Activated T-helper 17 cell treated with anti-CD3 and anti-CD28 coated beads, Interleukin-2, amount 50 U/mL, for 72 hours (primary cell): ENCODE measurements around the gene PPP1R3G. TPM values are rescaled to one million over a fixed set of nuclear protein-coding genes. Genes with fewer than 3 reads are reported as not detected.

Experiments
- ATAC-seq: fragments of 150-1000 bp; cut with Tn5 transposase; replicated peaks from 2 replicates; pipeline ENCODE4 v1.10.0; 2021; ENCODE audit warnings: mild to moderate bottlenecking, moderate library complexity
- H3K27ac Mint-ChIP-seq: one replicate; pipeline ENCODE4 v1.8.0; 2022; ENCODE audit warnings: mixed read lengths
- H3K27me3 Mint-ChIP-seq: one replicate; pipeline ENCODE4 v1.8.0; 2022; ENCODE audit warnings: mixed read lengths
- H3K36me3 Mint-ChIP-seq: one replicate; pipeline ENCODE4 v1.8.0; 2022; ENCODE audit warnings: low read depth, mild to moderate bottlenecking, mixed read lengths
- H3K4me1 Mint-ChIP-seq: one replicate; pipeline ENCODE4 v1.8.0; 2022; ENCODE audit warnings: mixed read lengths
- H3K4me3 Mint-ChIP-seq: one replicate; pipeline ENCODE4 v1.8.0; 2022; ENCODE audit warnings: mild to moderate bottlenecking, mixed read lengths
- H3K9me3 Mint-ChIP-seq: one replicate; pipeline ENCODE4 v1.8.0; 2022; ENCODE audit warnings: mixed read lengths
- total RNA-seq, 2 donors: library from RNA; stranded (reverse); gene quantifications; one replicate each; pipeline ENCODE4 v1.2.3, GENCODE V29; 2022

The PPP1R3G gene
- total RNA-seq, 2 donors from 2014 or later, result 0.05 TPM; not detected in 1

DNA sequence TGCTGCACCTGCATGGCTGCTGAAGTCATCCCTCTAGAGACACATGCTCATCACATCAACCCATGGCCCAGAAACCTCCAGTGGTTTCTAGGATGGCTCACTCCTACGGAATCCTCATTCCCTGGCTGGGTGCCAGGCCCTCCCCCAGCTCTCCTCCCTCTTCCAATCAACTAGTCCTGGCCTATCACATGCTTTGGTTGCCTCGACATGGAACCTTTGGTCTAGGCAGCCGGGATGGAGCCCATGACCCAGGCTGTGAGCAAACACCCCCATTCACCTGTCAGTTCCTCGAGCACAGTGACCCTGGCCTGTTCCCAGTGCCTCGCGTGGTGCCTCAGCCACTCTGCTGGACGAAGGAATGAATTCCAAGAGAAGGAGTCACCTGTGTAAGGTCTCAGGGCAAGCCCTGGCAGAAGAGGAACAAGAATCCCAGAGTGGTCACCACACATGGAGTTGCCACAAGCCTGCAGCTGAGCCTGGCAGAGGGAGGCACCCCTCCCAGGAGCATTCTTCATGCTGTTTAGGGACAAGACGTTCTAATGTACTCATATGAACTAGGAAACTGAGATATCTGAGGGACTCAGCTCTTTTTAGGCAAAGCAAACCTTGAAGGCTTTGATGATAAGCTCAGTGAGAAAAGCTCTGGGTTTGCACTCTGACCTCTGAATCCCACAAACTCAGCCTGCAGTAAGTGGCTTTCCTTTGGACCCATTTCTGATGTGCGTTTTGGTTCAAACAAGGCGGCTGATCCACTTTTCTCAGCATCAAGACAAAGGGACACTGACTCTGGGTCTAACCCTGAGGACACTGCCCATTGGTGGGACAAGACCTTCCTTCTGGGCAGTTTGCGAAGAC is 40.2 kb downstream of the PPP1R3G start:
- Mint-ChIP-seq H3K27ac (no peak overlapping the region), H3K27me3 (no peaks in the 10 kb centered on the region), H3K9me3 (no peaks in the 10 kb centered on the region), H3K4me3 (no peak overlapping the region), H3K4me1 (no peaks in the 10 kb centered on the region), H3K36me3 (no peaks in the 10 kb centered on the region)
- ATAC-seq, result no peak

DNA sequence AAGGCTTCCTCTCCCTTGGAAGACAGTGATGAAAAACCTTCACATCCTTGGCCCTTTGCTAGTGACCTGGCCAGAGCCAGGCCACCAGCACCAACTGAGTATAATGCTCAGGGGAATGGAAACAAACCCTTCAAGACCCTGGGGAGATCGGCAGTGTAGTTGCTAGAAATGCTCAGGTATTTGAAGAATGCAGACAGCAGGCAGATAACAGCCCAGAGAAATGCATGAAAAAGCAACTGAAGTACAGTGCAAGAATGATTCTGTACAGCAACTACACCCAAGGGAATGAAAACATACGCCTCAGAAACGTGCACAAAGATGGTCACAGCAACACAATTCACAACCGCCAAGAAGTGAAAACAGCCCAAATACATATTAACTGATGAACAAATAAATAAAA is 41.1 kb downstream of the PPP1R3G start:
- Mint-ChIP-seq H3K9me3 (no peaks in the 10 kb centered on the region), H3K27me3 (no peaks in the 10 kb centered on the region), H3K4me3 (no peak overlapping the region), H3K36me3 (no peaks in the 10 kb centered on the region), H3K4me1 (no peaks in the 10 kb centered on the region), H3K27ac (no peak overlapping the region)
- ATAC-seq, result no peak

DNA sequence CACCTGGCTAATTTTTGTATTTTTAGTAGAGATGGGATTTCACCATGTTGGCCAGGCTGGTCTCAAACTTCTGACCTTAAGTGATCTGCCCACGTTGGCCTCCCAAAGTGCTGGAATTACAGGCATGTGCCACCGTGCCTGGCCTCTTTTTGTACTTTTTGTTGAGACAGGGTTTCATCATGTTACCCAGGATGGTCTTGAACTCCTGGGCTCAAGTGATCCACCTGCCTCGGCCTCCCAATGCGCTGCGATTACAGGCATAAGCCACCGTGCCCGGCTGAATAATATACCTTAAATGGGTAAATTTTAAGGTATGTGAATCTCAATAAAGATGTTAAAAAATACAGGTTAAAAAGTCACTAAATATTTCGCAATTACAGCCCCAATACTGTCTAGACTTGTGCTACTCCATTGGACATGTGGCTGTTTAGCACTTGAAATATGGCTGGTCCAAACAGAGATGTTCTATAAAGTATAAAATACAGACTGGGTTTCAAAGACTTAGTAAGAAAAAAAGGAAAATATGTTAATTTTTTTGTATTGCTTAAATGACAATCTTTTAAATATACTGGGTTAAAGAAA is 42.1 kb downstream of the PPP1R3G start:
- Mint-ChIP-seq H3K27me3 (no peaks in the 10 kb centered on the region), H3K27ac (no peak overlapping the region), H3K4me1 (no peaks in the 10 kb centered on the region), H3K36me3 (no peaks in the 10 kb centered on the region), H3K4me3 (no peak overlapping the region), H3K9me3 (no peaks in the 10 kb centered on the region)
- ATAC-seq, result no peak

DNA sequence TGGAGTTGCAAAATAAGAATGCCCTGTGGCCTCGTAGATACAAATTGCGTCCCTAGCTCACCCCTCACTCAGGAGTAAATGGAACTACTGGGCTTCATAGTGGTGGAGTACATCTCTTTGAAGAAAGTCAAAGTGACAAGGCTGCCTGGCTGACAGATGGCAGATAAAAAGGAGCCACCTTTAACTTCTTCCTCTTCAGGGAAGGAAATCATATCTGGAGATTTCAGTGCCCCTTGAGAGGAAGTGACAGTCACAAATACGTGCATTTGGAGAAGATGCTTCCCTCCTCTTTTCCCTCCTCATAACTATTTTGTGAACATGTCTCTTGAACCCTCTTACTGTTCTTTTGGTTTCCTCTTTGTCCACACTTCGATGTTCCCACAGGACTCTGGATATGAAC is 43.2 kb downstream of the PPP1R3G start:
- H3K27me3 Mint-ChIP-seq, result no peaks in the 10 kb centered on the region
- no peaks in the 10 kb centered on the region for H3K9me3 Mint-ChIP-seq
- no peak overlapping the region for H3K4me3 Mint-ChIP-seq
- H3K27ac Mint-ChIP-seq, result no peak overlapping the region
- ATAC-seq, result no peak
- H3K36me3 Mint-ChIP-seq, result no peaks in the 10 kb centered on the region
- H3K4me1 Mint-ChIP-seq, result no peaks in the 10 kb centered on the region

DNA sequence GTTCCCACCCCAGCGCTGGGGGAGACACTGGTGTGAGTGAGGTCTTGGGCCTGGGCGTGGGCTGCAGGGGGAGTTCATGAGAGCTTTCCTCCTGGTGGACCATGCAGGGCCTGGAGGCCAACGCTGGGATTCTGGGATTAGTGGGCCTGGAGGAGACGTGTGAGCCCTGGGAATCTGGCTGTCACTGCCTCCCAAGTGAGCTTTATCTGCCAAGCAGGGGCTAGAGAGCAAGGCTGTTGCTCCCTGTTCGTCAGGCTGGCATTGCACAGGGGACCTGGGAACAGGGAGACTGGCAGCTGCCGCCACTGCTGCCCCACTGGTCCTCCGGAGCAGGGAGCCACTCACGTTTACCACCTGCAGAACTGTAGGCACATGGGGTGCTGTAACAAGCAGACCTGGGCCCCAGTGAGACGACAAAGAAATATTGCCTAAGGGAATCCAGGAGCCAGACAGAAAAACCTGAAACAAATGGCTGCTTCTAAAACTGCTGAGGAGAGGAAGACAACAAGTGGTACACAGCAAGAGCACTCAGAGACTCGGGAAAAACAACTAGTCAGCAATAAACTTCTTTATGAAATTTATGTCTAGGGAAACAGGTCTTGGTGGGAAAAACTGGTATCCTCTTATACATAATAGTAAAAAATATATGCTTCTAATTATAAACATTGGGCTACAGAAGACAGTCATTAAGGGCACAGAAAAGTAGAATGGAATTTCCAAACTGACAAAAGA is 45.2 kb downstream of the PPP1R3G start:
- Mint-ChIP-seq H3K27ac (no peak overlapping the region), H3K4me1 (no peaks in the 10 kb centered on the region), H3K9me3 (no peaks in the 10 kb centered on the region), H3K36me3 (no peaks in the 10 kb centered on the region), H3K4me3 (no peak overlapping the region), H3K27me3 (no peaks in the 10 kb centered on the region)
- no peak for ATAC-seq

DNA sequence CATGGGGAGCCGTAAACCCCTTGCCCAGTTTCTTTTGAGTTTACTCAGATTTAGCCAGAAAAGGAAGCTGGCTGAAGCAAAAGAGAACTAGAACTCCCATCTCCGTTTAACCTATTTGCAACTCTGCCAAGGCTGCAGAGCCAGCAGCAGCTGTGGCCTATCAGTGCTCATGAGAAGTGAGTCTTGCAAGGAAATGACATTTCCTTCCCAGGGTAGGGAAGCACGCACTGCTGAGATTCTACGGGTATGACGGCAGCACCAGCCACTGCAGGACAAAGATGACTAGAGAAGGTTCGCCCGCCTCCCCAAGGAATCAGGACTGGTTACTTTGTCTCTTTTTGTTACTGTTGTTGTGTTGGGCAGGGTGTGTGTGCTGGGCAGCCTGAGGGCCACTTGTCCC is 47.6 kb downstream of the PPP1R3G start:
- no peaks in the 10 kb centered on the region for H3K4me1 Mint-ChIP-seq
- no peak overlapping the region for H3K4me3 Mint-ChIP-seq
- H3K27ac Mint-ChIP-seq, result no peak overlapping the region
- H3K36me3 Mint-ChIP-seq, result no peaks in the 10 kb centered on the region
- no peak for ATAC-seq
- H3K9me3 Mint-ChIP-seq, result no peaks in the 10 kb centered on the region
- no peaks in the 10 kb centered on the region for H3K27me3 Mint-ChIP-seq

- H3K27me3 Mint-ChIP-seq, result no peaks in the 10 kb centered on the region
- H3K9me3 Mint-ChIP-seq, result no peaks in the 10 kb centered on the region
- no peaks in the 10 kb centered on the region for H3K36me3 Mint-ChIP-seq
- ATAC-seq, result no peak
- H3K27ac Mint-ChIP-seq, result no peak overlapping the region
- H3K4me1 Mint-ChIP-seq, result no peaks in the 10 kb centered on the region
- H3K4me3 Mint-ChIP-seq, result no peak overlapping the region
Measured at GRCh38 chr6:5133943-5134342, 48.8 kb downstream of the PPP1R3G start.

DNA sequence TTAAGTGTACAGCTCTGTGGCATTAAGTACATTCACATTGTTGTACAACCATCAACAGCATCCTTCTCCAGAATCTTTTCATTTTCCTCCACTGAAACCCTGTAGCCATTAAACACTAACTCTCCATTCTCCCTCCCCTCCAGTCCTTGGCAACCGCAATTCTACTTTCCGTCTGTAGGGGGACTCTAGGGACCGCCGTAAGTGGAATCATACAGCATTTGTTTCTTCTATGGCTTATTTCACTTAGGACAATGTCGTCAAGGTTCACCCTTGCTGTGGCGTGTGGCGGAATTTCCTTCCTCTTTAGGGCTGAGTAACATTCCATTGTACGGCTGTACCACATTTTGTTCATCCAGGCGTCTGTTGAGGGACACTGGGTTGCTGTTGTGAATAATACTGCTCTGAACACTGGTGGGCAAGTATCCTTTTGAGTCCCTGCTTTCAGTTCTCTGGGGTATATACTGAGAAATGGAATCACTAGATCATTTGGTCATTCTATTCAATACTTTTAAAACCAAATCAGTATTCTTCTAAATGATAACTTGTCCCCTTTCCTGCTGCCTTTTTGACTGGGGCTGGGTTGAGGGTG is 50.7 kb downstream of the PPP1R3G start:
- no peaks in the 10 kb centered on the region for H3K4me1 Mint-ChIP-seq
- no peak overlapping the region for H3K27ac Mint-ChIP-seq
- no peak overlapping the region for H3K4me3 Mint-ChIP-seq
- ATAC-seq, result no peak
- no peaks in the 10 kb centered on the region for H3K9me3 Mint-ChIP-seq
- no peaks in the 10 kb centered on the region for H3K27me3 Mint-ChIP-seq
- no peaks in the 10 kb centered on the region for H3K36me3 Mint-ChIP-seq

DNA sequence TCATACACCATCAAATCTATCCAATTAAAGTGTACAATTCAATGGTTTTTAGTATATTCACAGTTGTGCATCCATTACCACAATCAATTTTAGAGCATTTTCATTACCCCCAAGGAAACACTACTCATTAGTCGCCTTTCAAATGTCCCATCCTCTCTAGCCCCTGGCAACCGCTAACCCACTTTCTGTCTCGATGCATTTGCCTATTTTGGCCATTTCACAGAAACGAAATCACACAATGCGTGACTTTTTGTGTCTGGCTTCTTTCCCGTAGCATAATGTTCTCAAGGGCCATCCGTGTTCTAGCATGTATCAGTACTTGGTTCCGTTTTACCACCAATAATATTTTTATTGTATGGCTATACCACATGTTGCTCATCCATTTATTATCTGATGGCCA is 51.7 kb downstream of the PPP1R3G start:
- no peak for ATAC-seq
- H3K36me3 Mint-ChIP-seq, result no peaks in the 10 kb centered on the region

More for the DNA sequence above, 51.7 kb downstream of the PPP1R3G start:
- H3K27me3 Mint-ChIP-seq, result no peaks in the 10 kb centered on the region
- no peak overlapping the region for H3K4me3 Mint-ChIP-seq
- H3K4me1 Mint-ChIP-seq, result no peaks in the 10 kb centered on the region
- no peak overlapping the region for H3K27ac Mint-ChIP-seq
- H3K9me3 Mint-ChIP-seq, result no peaks in the 10 kb centered on the region

Other genes with a start within 250 kb of the PPP1R3G start
- 10 to 100 TPM in 1 of 2 donors, 1 to 10 TPM in 1; 8.0 to 19.4 TPM for gene RPP40, start 81.3 kb upstream of the PPP1R3G start, total RNA-seq
- 10 to 100 TPM; 34.0 to 64.2 TPM for gene LYRM4, start 175.6 kb downstream of the PPP1R3G start, total RNA-seq
- gene FARS2, start 176.2 kb downstream of the PPP1R3G start, total RNA-seq, result 10 to 100 TPM; 19.3 to 48.3 TPM